ENCODE data around the gene ISG20.

Gene ISG20

DNA sequence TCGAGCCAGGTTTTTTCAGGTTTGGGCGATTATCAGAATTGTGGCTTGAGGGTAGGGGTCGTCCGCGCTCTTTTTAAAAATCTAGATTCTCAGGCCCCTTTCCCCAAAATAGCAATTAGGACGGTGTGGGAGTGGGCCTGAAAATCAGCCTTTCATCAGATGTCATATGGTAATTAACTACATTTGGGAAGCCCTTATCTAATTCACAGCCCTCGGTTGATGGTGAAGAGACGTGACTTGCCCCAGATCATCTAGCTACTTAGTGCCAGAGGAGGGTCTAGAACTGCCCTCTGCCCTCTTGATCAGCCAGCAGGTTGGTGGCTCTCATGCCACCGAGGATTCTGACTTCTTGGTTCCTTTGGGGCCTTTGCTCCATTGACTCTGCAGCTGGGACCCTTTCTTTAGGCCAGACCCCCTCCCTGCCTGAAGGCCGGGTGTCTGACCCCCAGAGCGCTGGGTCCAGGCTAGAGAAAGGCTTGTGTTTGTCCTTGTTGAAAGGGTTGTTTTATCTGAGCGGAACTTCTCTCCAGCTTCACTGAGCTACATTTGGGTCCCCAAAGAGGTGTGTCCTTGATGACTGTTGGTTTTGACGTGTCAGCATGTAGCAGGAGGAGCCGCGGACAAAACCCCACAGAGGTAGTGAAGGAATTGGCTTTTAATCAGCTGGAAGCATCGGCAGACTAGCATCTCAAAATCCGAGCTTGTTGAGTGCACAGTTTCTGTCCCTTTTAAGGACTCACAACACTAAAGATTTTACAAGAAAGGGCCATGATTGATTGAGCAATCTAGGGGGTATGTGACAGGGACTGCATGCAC lies 16.8 kb upstream of the ISG20 start:
- Histone ChIP-seq H3K9me3 (ENCODE audit: control insufficient read depth, low read length) (no peaks in the 10 kb centered on the region), H3K36me3 (ENCODE audit: control insufficient read depth, insufficient read depth, low read length) (no peaks in the 10 kb centered on the region), H3K4me1 (ENCODE audit: control insufficient read depth, insufficient read depth, low read length) (peaks cover 37% of the 10 kb centered on the region), H3K9ac (ENCODE audit: low read length) (peak overlapping the region; percentile 81), H3K4me3 (ENCODE audit: low read length) (peak overlapping the region; percentile 87), H3K27me3 (ENCODE audit: control insufficient read depth, insufficient read depth, low read length) (no peaks in the 10 kb centered on the region)

DNA sequence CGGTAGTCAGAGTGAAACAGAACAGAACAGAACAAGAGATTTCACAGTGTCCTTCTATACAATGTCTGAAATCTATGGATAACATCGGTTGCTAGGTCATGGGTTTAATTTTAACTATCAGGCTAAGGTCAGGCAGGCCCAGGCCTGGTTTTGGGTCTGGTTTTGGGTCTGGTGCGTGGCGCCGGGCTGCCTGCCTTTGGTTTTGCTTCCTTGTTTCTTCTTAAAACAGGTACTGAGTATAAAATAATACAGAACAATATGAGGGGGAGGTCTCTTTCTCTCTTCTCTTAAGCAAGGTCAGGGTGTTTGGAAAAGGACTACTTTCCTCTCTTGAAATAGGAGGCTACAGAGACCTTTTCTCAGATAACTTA lies 16.2 kb upstream of the ISG20 start:
- Histone ChIP-seq H3K4me3 (ENCODE audit: low read length) (peak overlapping the region; percentile 87), H3K4me1 (ENCODE audit: control insufficient read depth, insufficient read depth, low read length) (peaks cover 42% of the 10 kb centered on the region), H3K27me3 (ENCODE audit: control insufficient read depth, insufficient read depth, low read length) (no peaks in the 10 kb centered on the region), H3K9me3 (ENCODE audit: control insufficient read depth, low read length) (no peaks in the 10 kb centered on the region), H3K36me3 (ENCODE audit: control insufficient read depth, insufficient read depth, low read length) (no peaks in the 10 kb centered on the region), H3K9ac (ENCODE audit: low read length) (peak overlapping the region; percentile 81)

DNA sequence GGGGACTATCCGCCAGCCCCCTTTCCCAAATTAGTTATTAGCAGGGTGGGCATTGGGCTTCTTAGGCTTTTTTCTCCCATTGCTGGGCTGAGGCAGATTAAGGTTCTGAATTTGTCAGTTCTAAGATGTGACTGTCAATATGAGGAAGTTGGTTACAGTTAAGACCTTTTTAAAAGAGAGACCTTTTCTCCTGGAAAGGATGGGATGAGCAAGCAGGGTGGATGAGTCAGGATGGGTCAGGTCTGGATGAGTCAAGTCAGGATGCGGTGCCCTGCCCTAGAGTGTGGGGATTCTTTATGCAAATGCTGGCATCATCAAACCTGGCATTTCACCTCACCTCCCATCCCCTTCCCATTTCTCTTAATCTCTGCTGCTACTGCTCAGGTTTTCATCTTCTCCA lies 15.8 kb upstream of the ISG20 start:
- Histone ChIP-seq H3K9me3 (ENCODE audit: control insufficient read depth, low read length) (no peaks in the 10 kb centered on the region), H3K4me3 (ENCODE audit: low read length) (no peak overlapping the region), H3K27me3 (ENCODE audit: control insufficient read depth, insufficient read depth, low read length) (no peaks in the 10 kb centered on the region), H3K4me1 (ENCODE audit: control insufficient read depth, insufficient read depth, low read length) (peaks cover 46% of the 10 kb centered on the region), H3K36me3 (ENCODE audit: control insufficient read depth, insufficient read depth, low read length) (no peaks in the 10 kb centered on the region), H3K9ac (ENCODE audit: low read length) (peak overlapping the region; percentile 81)

DNA sequence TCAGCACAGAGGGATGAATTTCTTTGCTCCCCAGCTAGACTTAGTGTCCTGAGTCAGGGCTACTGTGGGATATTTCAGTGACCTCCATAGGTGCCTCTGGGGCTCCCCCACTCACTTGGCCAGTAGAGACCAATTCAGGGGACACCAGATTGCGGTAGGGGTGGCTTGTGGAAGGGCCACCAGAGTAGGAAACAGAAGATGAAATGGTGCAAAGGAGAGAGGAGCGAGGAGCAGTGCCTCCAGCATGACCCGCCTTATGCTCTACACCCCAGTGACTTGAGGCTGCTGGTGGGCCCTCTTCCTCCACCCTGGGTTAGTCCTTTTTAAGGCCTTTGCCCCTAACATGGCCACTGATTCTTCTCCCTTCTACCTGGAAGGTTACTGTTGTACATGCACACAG lies 15.2 kb upstream of the ISG20 start:
- H3K4me1 ChIP-seq (ENCODE audit: control insufficient read depth, insufficient read depth, low read length), result peaks cover 52% of the 10 kb centered on the region
- H3K27me3 ChIP-seq (ENCODE audit: control insufficient read depth, insufficient read depth, low read length), result no peaks in the 10 kb centered on the region
- no peak overlapping the region for H3K4me3 ChIP-seq (ENCODE audit: low read length)
- no peaks in the 10 kb centered on the region for H3K9me3 ChIP-seq (ENCODE audit: control insufficient read depth, low read length)
- H3K9ac ChIP-seq (ENCODE audit: low read length), result peak overlapping the region; percentile 81
- no peaks in the 10 kb centered on the region for H3K36me3 ChIP-seq (ENCODE audit: control insufficient read depth, insufficient read depth, low read length)

DNA sequence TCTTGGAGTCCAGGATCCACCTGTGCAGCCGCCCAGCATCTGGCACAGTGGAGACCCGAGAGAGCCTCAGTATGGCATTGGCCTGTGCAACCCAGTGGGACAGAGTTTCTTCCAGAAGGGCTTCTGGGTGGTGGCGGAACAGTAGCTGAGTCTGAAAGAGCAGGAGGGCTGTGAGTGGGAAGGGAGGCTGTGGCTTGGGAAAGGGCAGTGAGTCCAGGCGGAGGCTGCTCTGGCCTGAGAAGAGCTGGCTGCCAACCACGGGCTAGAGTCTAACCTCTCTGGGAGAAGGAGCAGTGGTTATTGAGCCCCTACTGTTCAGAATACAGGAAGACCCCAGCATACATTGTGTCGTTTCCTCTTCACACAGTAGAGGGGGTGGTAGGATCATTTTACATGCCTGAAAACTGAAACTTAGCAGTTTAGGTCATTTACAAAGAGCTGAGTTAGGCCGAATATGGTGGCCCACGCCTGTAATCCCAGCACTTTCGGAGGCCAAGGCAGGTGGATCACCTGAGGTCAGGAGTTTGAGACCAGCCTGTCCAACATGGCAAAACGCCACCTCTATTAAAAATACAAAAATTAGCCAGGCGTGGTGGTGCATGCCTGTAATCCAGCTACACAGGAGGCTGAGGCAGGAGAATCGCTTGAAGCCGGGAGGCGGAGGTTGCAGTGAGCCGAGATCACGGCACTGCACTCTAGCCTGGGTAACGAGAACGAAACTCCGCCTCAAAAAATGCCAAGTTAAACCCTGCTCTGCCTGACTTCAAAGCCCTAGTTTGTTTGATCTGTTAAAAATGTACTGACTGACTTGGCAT lies 14.5 kb upstream of the ISG20 start:
- Histone ChIP-seq H3K27me3 (ENCODE audit: control insufficient read depth, insufficient read depth, low read length) (no peaks in the 10 kb centered on the region), H3K4me1 (ENCODE audit: control insufficient read depth, insufficient read depth, low read length) (peaks cover 53% of the 10 kb centered on the region), H3K9me3 (ENCODE audit: control insufficient read depth, low read length) (no peaks in the 10 kb centered on the region), H3K9ac (ENCODE audit: low read length) (peak overlapping the region; percentile 81), H3K4me3 (ENCODE audit: low read length) (no peak overlapping the region), H3K36me3 (ENCODE audit: control insufficient read depth, insufficient read depth, low read length) (no peaks in the 10 kb centered on the region)

DNA sequence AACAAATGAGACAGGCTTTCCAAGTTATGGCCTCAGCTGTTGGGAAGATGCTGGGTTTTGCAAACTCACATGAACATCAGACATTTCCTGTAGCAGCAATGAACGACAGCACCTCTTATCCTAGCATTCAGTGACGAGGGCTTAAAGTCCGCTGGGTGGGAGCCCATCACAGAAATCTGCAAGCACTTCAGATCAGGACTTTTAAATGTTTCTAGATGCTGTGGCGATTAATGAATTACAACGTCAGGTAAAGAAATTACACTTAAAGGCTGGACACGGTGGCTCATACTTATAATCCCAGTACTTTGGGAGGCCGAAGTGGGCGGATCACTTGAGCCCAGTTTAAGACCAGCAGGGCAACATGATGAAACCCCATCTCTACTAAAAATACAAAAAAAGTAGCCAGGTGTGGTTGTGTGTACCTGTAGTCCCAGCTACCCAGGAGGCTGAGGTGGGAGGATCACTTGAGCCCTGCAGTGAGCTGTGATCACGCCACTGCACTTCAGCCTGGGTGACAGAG lies 13.8 kb upstream of the ISG20 start:
- no peak overlapping the region for H3K4me3 ChIP-seq (ENCODE audit: low read length)
- H3K9me3 ChIP-seq (ENCODE audit: control insufficient read depth, low read length), result no peaks in the 10 kb centered on the region
- peak overlapping the region; percentile 81 for H3K9ac ChIP-seq (ENCODE audit: low read length)
- H3K36me3 ChIP-seq (ENCODE audit: control insufficient read depth, insufficient read depth, low read length), result no peaks in the 10 kb centered on the region
- peaks cover 56% of the 10 kb centered on the region for H3K4me1 ChIP-seq (ENCODE audit: control insufficient read depth, insufficient read depth, low read length)
- H3K27me3 ChIP-seq (ENCODE audit: control insufficient read depth, insufficient read depth, low read length), result no peaks in the 10 kb centered on the region

DNA sequence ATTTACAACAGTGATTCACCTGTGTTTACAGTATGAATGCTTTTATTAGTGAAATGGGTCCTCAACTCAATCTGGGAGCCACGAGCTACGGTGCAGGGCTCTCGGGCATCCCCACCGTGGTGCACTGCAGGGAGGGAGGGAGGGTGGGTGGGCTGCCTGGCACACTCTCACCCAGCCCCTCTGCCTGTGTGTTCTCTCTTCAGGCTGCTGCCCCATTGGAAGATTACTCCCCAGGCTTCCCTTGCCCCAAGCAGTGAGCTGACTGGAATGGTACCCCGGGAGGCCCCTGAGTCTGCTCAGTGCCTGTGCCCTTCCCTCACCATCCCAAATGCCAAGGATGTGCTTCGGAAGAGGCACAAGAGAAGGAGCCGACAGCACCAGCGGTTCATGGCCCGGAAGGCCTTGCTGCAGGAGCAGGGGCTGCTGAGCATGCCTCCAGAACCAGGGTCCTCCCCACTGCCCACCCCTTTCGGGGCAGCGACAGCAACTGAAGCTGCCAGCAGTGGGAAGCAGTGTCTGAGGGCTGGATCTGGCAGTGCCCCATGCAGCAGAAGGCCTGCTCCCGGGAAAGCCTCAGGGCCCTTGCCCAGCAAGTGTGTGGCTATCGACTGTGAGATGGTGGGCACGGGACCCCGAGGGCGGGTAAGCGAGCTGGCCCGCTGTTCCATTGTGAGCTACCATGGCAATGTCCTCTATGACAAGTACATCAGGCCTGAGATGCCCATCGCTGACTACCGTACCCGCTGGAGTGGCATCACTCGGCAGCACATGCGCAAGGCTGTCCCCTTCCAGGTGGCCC lies 12.7 kb upstream of the ISG20 start:
- Histone ChIP-seq H3K9me3 (ENCODE audit: control insufficient read depth, low read length) (no peaks in the 10 kb centered on the region), H3K4me3 (ENCODE audit: low read length) (no peak overlapping the region), H3K9ac (ENCODE audit: low read length) (no peak overlapping the region), H3K4me1 (ENCODE audit: control insufficient read depth, insufficient read depth, low read length) (peaks cover 60% of the 10 kb centered on the region), H3K36me3 (ENCODE audit: control insufficient read depth, insufficient read depth, low read length) (no peaks in the 10 kb centered on the region), H3K27me3 (ENCODE audit: control insufficient read depth, insufficient read depth, low read length) (no peaks in the 10 kb centered on the region)

DNA sequence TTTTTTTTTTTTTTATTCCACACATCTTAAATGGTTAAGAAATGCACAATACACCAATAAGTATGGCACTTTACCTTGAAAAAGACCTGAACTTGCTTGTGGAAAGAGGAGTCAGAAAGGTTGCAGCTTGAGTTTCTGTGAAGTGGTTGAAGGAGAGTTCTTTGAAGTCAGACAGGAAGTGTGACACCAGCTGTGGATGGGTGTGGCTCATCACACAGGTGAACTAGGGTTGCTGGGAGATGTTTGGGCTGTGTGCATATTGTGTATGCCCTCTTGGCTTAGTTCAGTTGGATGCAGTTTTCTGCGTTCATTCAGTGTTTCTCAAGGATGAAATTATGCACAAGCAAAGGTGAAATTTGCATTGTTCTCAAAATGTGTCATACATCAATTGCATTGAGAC lies 11.4 kb upstream of the ISG20 start:
- H3K9me3 ChIP-seq (ENCODE audit: control insufficient read depth, low read length), result no peaks in the 10 kb centered on the region
- peaks cover 52% of the 10 kb centered on the region for H3K4me1 ChIP-seq (ENCODE audit: control insufficient read depth, insufficient read depth, low read length)
- H3K27me3 ChIP-seq (ENCODE audit: control insufficient read depth, insufficient read depth, low read length), result no peaks in the 10 kb centered on the region
- H3K4me3 ChIP-seq (ENCODE audit: low read length), result no peak overlapping the region
- no peaks in the 10 kb centered on the region for H3K36me3 ChIP-seq (ENCODE audit: control insufficient read depth, insufficient read depth, low read length)
- H3K9ac ChIP-seq (ENCODE audit: low read length), result no peak overlapping the region

DNA sequence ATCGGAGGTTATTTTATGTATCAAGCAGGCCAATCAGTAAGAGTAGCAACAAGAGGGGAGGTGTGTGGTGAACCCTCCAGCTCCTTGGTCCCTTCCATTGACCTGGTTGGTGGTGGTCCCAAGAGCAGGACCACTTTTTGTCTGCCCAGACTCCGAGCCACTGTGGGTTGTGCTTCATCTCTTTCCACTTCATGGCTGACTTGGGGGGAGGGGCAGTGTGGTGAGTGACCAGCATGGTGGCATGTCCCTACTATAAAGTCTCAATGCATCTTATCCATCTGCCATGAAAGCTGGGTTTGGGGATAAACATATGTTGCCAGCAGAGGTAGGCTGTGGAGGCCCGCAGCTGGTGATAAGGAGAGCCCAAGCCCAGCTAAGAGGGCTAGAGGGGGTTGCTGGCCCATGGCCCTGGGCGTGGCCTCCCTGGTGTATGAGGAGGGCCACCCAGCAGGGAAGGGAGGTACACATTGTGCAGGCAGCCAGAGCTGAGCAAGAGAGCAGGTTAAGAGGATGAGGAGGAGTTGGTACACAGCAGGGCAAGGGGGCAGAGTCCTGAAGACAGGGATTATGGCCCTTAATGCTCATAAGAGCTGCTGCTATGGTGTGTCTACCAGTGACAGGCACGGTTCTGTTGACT lies 10.7 kb upstream of the ISG20 start:
- no peaks in the 10 kb centered on the region for H3K36me3 ChIP-seq (ENCODE audit: control insufficient read depth, insufficient read depth, low read length)
- H3K27me3 ChIP-seq (ENCODE audit: control insufficient read depth, insufficient read depth, low read length), result no peaks in the 10 kb centered on the region
- H3K4me1 ChIP-seq (ENCODE audit: control insufficient read depth, insufficient read depth, low read length), result peaks cover 45% of the 10 kb centered on the region
- H3K9ac ChIP-seq (ENCODE audit: low read length), result no peak overlapping the region
- H3K4me3 ChIP-seq (ENCODE audit: low read length), result no peak overlapping the region
- H3K9me3 ChIP-seq (ENCODE audit: control insufficient read depth, low read length), result no peaks in the 10 kb centered on the region

DNA sequence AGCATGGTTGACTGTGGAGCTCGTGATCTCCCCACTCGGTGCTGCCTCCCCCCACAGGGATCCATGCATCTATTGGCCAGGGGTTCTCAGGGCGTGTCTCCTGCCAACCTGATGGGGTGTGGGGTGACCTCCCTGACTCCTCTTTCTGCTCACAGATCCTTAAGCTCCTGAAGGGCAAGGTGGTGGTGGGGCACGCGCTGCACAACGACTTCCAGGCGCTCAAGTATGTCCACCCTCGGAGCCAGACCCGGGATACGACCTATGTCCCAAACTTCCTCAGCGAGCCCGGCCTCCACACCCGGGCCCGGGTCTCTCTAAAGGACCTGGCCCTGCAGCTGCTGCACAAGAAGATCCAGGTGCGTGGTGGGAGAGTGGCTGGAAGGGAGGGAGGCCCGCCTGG lies 9.7 kb upstream of the ISG20 start:
- Histone ChIP-seq H3K36me3 (ENCODE audit: control insufficient read depth, insufficient read depth, low read length) (no peaks in the 10 kb centered on the region), H3K4me1 (ENCODE audit: control insufficient read depth, insufficient read depth, low read length) (peaks cover 38% of the 10 kb centered on the region), H3K9me3 (ENCODE audit: control insufficient read depth, low read length) (no peaks in the 10 kb centered on the region), H3K9ac (ENCODE audit: low read length) (no peak overlapping the region), H3K4me3 (ENCODE audit: low read length) (no peak overlapping the region), H3K27me3 (ENCODE audit: control insufficient read depth, insufficient read depth, low read length) (no peaks in the 10 kb centered on the region)

DNA sequence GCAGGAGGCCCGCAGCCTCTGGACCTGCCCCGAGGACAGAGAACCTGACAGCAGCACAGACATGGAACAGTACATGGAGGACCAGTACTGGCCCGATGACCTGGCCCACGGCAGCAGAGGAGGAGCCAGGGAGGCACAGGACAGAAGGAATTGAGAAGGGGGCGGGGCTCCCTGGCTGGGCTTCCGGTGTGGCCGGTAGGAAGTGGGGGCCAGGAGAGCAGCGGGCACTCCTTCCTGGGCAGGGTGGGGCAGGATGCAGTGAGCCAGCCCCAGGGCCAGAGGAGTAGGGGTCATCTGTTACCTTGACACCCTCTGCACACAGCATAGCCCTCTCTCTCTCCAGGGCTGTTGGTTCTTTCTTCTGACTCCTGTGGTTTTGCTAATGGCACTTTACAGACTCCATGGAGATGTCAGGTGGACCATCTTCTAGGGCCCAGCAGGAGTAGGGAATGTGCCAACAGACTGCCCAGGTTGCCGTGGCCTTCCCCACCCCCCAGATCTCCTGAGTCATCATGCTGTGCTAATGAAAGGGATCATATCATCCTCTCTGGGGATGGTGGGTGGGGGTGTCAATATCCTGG lies 8.6 kb upstream of the ISG20 start:
- no peaks in the 10 kb centered on the region for H3K27me3 ChIP-seq (ENCODE audit: control insufficient read depth, insufficient read depth, low read length)
- no peak overlapping the region for H3K9ac ChIP-seq (ENCODE audit: low read length)
- H3K36me3 ChIP-seq (ENCODE audit: control insufficient read depth, insufficient read depth, low read length), result no peaks in the 10 kb centered on the region
- no peaks in the 10 kb centered on the region for H3K9me3 ChIP-seq (ENCODE audit: control insufficient read depth, low read length)
- H3K4me3 ChIP-seq (ENCODE audit: low read length), result no peak overlapping the region
- H3K4me1 ChIP-seq (ENCODE audit: control insufficient read depth, insufficient read depth, low read length), result peaks cover 26% of the 10 kb centered on the region
